ENCODE measurements around the gene SCAF8. TPM values are rescaled to one million over a fixed set of nuclear protein-coding genes. Genes with fewer than 3 reads are reported as not detected.
"Not testable (repeated sequence)": the region's sequence is repeated elsewhere in the genome, so short reads cannot be mapped to it uniquely, and the experiment has no call there.

SCAF8 gene
- total and polyA plus RNA-seq, 9 donors = 27.2 to 43.2 (median 34.3) TPM

GRCh38 chr6:154731296-154732218, 1.7 kb upstream of the SCAF8 start:
- Histone ChIP-seq H3K27ac (ENCODE audit: low read length) (no peak overlapping the region), H3K27me3 (ENCODE audit: control insufficient read depth, insufficient read depth, low read length) (no peaks in the 10 kb centered on the region), H3K4me1 (ENCODE audit: control insufficient read depth, insufficient read depth, low read length) (peaks cover 15% of the 10 kb centered on the region), H3K9me3 (replicated peaks; ENCODE audit: control insufficient read depth, low read depth, low read length) (no peaks in the 10 kb centered on the region), H3K4me3 (ENCODE audit: low read length) (no peak overlapping the region), H3K36me3 (ENCODE audit: control insufficient read depth, insufficient read depth, low read length) (no peaks in the 10 kb centered on the region)
- DNase-seq = no peak
- 95% methylated on average over 23 of the region's 24 CpGs for WGBS (ENCODE audit: insufficient coverage)

- Histone ChIP-seq H3K27me3 (ENCODE audit: control insufficient read depth, insufficient read depth, low read length) (no peaks in the 10 kb centered on the region), H3K27ac (ENCODE audit: low read length) (peak overlapping the region; percentile 91), H3K4me3 (ENCODE audit: low read length) (peak overlapping the region; percentile 81), H3K36me3 (ENCODE audit: control insufficient read depth, insufficient read depth, low read length) (no peaks in the 10 kb centered on the region), H3K4me1 (ENCODE audit: control insufficient read depth, insufficient read depth, low read length) (peaks cover 17% of the 10 kb centered on the region), H3K9me3 (replicated peaks; ENCODE audit: control insufficient read depth, low read depth, low read length) (no peaks in the 10 kb centered on the region)
- WGBS (ENCODE audit: insufficient coverage) = 10% methylated on average over 26 of the region's 26 CpGs
- no peak for DNase-seq
Measured at GRCh38 chr6:154732538-154733182, 556 bp upstream of the SCAF8 start.

- Histone ChIP-seq H3K9me3 (replicated peaks; ENCODE audit: control insufficient read depth, low read depth, low read length) (no peaks in the 10 kb centered on the region), H3K4me3 (ENCODE audit: low read length) (peak overlapping the region; percentile 96), H3K27me3 (ENCODE audit: control insufficient read depth, insufficient read depth, low read length) (no peaks in the 10 kb centered on the region), H3K27ac (ENCODE audit: low read length) (peak overlapping the region; percentile 99), H3K36me3 (ENCODE audit: control insufficient read depth, insufficient read depth, low read length) (no peaks in the 10 kb centered on the region), H3K4me1 (ENCODE audit: control insufficient read depth, insufficient read depth, low read length) (peaks cover 17% of the 10 kb centered on the region)
- DNase-seq = peak; percentile 97
- WGBS (ENCODE audit: insufficient coverage) = under 1% methylated on average over 61 of the region's 71 CpGs
Measured at GRCh38 chr6:154733626-154734382, 588 bp downstream of the SCAF8 start.

GRCh38 chr6:154736618-154737259, 3.5 kb downstream of the SCAF8 start:
- H3K36me3 ChIP-seq (ENCODE audit: control insufficient read depth, insufficient read depth, low read length) = no peaks in the 10 kb centered on the region
- no peak overlapping the region for H3K27ac ChIP-seq (ENCODE audit: low read length)
- H3K4me3 ChIP-seq (ENCODE audit: low read length) = no peak overlapping the region
- H3K27me3 ChIP-seq (ENCODE audit: control insufficient read depth, insufficient read depth, low read length) = no peaks in the 10 kb centered on the region
- H3K4me1 ChIP-seq (ENCODE audit: control insufficient read depth, insufficient read depth, low read length) = peaks cover 17% of the 10 kb centered on the region
- DNase-seq = no peak
- no CpG with 5 or more reads among the region's 4 CpGs for WGBS (ENCODE audit: insufficient coverage)
- no peaks in the 10 kb centered on the region for H3K9me3 ChIP-seq (replicated peaks; ENCODE audit: control insufficient read depth, low read depth, low read length)

DNA sequence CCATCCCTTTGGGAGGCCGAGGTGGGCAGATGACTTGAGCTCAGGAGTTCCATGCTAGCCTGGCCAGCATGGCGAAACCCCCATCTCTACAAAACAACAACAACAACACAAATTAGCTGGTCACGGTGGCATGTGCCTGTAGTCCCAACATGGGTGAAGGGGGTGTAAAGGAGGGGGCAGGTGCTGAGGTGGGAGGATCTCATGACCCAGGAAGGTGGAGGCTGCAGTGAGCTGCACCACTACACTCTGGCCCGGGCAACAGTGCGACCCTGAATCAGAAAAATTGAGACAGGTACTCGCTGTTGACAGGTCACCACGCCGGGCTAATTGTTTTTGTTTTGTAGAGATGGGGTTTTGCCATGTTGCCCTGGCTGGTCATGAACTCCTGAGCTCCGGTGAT, 4.2 kb downstream of the SCAF8 start:
- DNase-seq = no peak
- Histone ChIP-seq H3K27ac (ENCODE audit: low read length) (no peak overlapping the region), H3K4me1 (ENCODE audit: control insufficient read depth, insufficient read depth, low read length) (peaks cover 13% of the 10 kb centered on the region), H3K27me3 (ENCODE audit: control insufficient read depth, insufficient read depth, low read length) (no peaks in the 10 kb centered on the region), H3K9me3 (replicated peaks; ENCODE audit: control insufficient read depth, low read depth, low read length) (no peaks in the 10 kb centered on the region), H3K36me3 (ENCODE audit: control insufficient read depth, insufficient read depth, low read length) (no peaks in the 10 kb centered on the region), H3K4me3 (ENCODE audit: low read length) (no peak overlapping the region)
- WGBS (ENCODE audit: insufficient coverage) = 93% methylated on average over 3 of the region's 9 CpGs

DNA sequence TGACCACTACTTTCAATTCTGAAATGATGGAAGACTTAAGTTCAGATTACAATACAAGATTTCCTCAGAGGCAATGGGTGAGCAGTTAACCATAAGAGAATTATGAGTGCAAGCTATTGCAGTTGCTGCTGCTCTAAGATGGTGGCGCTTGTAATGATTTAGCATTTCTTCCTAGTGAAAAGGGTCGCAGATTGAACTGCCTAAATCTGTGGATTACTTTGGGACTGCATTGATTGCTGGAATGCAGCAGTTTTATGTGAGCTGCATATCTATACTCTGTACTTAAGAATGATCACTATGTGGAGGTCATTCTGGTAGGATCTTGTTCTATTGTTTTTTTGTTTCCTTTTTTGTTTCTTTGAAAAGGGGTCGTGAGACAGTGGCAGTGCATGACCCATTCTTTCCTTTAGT, 5.3 kb downstream of the SCAF8 start:
- peaks cover 11% of the 10 kb centered on the region for H3K4me1 ChIP-seq (ENCODE audit: control insufficient read depth, insufficient read depth, low read length)

DNA sequence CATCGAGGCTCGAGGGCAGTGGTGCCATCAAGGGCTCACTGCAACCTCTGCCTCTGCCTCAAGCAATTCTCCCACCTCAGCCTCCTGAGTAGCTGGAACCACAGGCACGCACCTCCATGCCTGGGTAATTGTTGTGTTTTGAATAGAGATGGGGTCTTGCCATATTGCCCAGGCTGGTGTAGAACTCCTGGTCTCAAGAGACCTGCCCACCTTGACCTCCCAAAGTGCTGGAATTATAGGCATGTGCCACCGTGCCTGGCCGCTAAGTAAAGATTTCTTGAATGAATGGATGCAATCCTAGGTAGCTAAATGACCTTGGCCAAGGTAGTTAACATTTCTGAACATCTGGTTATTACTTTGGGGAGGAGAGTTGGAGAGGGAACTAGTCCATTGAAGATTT, 7.4 kb downstream of the SCAF8 start:
- no peaks in the 10 kb centered on the region for H3K36me3 ChIP-seq (ENCODE audit: control insufficient read depth, insufficient read depth, low read length)
- H3K27ac ChIP-seq (ENCODE audit: low read length) = no peak overlapping the region
- no peaks in the 10 kb centered on the region for H3K9me3 ChIP-seq (replicated peaks; ENCODE audit: control insufficient read depth, low read depth, low read length)
- H3K4me1 ChIP-seq (ENCODE audit: control insufficient read depth, insufficient read depth, low read length) = peaks cover 5% of the 10 kb centered on the region
- DNase-seq = no peak
- H3K4me3 ChIP-seq (ENCODE audit: low read length) = no peak overlapping the region
- 87% methylated on average over 2 of the region's 5 CpGs for WGBS (ENCODE audit: insufficient coverage)
- no peaks in the 10 kb centered on the region for H3K27me3 ChIP-seq (ENCODE audit: control insufficient read depth, insufficient read depth, low read length)

More for the DNA sequence above, 5.3 kb downstream of the SCAF8 start:
- Histone ChIP-seq H3K36me3 (ENCODE audit: control insufficient read depth, insufficient read depth, low read length) (no peaks in the 10 kb centered on the region), H3K9me3 (replicated peaks; ENCODE audit: control insufficient read depth, low read depth, low read length) (no peaks in the 10 kb centered on the region), H3K27me3 (ENCODE audit: control insufficient read depth, insufficient read depth, low read length) (no peaks in the 10 kb centered on the region), H3K27ac (ENCODE audit: low read length) (no peak overlapping the region), H3K4me3 (ENCODE audit: low read length) (no peak overlapping the region)
- no peak for DNase-seq
- WGBS (ENCODE audit: insufficient coverage) = 92% methylated on average over 1 of the region's 3 CpGs

DNA sequence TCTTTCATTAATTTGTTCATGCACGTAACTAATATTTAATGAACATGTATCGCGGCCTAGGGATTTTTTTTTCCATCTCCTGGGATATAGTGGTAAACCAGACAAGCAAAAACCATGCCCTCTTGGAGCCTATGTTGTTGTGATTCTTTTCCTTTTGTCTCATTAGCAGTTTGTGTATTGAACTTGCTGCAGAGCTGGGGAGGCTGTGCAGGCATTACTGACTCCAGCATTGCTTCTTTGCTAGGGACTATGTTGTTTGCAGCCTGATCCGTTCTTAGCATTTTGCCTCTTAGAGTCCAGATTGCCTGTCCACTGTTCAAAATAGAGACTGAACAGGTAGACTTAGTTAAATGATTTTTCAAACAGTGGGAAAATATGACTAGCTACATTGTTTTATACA, 9.7 kb downstream of the SCAF8 start:
- Histone ChIP-seq H3K27me3 (ENCODE audit: control insufficient read depth, insufficient read depth, low read length) (no peaks in the 10 kb centered on the region), H3K27ac (ENCODE audit: low read length) (no peak overlapping the region), H3K36me3 (ENCODE audit: control insufficient read depth, insufficient read depth, low read length) (no peaks in the 10 kb centered on the region), H3K9me3 (replicated peaks; ENCODE audit: control insufficient read depth, low read depth, low read length) (no peaks in the 10 kb centered on the region), H3K4me3 (ENCODE audit: low read length) (no peak overlapping the region), H3K4me1 (ENCODE audit: control insufficient read depth, insufficient read depth, low read length) (no peaks in the 10 kb centered on the region)
- DNase-seq = no peak
- WGBS (ENCODE audit: insufficient coverage) = no CpG with 5 or more reads among the region's 4 CpGs

DNA sequence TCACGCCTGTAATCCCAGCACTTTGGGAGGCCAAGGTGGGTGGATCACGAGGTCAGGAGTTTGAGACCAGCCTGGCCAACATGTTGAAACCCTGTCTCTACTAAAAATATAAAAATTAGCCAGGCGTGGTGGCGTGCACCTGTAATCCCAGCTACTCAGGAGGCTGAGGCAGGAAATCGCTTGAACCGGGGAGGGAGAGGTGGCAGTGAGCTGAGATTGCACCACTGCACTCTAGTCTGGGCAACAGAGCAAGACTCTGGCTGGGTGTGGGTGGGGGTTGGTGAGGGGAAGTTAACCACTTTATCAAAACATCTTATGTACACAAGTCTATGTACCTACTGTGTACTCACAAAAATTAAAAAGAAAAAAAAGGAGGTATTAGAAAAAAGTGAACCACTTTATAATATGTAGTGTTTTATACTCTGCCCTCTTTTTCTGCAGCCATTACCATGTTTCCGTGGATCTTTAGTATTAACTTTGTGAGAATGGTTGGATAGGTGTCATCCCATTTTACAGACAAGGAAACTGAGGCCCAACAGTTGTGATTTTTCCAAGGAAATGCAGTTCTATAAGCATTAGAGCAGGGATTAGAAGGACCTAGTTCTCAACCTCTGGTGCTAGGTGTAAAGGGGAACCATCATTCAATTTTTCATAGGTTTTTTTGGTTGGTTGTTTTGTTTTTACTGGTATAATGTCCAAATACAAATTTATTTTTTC, 11.0 kb downstream of the SCAF8 start:
- H3K4me1 ChIP-seq (ENCODE audit: control insufficient read depth, insufficient read depth, low read length); H3K4me3 ChIP-seq (ENCODE audit: low read length); H3K9me3 ChIP-seq (replicated peaks; ENCODE audit: control insufficient read depth, low read depth, low read length); DNase-seq; H3K27ac ChIP-seq (ENCODE audit: low read length); H3K27me3 ChIP-seq (ENCODE audit: control insufficient read depth, insufficient read depth, low read length); H3K36me3 ChIP-seq (ENCODE audit: control insufficient read depth, insufficient read depth, low read length): not testable (repeated sequence)
- WGBS (ENCODE audit: insufficient coverage) = 100% methylated on average over 2 of the region's 7 CpGs

All from muscle of leg (tissue), 11 donors.